Endothelial cell of hepatic sinusoid (primary cell): ENCODE data around the gene SLC8A1.

Experiments
- in situ Hi-C: cut with HindIII; loops from 2 replicates; pipeline ENCODE4 v1.10.0; 2017; ENCODE audit warnings: low sequenced_read_pairs

The SLC8A1 gene

GRCh38 chr2:40127890-40128557 is 323.9 kb downstream of the SLC8A1 start:
- in situ Hi-C loops: no loop called here

DNA sequence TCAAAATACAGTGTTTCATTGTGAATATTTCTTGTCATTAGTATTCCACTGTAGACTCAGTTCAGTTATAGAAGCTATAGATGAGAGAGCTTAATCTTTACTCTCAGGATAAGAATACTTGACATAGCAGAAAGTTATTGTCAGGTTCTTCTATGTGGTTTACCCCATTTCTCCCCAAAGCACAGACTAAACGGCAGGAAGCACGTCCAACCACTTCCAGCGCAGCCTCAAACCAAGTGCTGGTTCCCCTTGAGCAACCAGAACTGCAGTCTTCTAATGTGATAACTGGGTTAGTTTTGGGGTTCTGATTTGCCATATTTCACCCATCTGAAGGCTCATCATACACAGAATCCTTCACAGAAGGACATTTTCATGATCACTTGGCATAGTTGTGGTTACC is 324.7 kb downstream of the SLC8A1 start:
- in situ Hi-C loops: no loop called here

DNA sequence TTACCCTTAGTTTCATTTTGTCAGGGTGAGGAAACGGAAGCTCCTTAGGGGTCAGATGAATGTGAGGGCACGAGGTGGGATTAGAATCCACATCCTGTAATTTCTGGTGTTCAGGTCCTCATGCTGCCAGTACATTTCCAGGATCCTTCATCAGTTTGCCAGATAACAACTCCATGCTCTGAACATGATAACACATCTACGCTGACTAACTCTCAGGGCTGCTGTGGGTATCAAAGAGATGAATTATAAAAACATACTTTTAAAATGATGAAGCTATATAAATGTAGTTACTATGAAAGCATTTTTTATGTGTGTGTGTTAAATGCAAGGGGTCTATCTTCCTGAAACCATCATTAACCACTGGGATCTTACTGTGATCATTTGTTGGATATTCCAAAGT is 325.9 kb downstream of the SLC8A1 start:
- in situ Hi-C loops: no loop called here

GRCh38 chr2:40123746-40124145 is 328.1 kb downstream of the SLC8A1 start:
- in situ Hi-C loops: no loop called here

DNA sequence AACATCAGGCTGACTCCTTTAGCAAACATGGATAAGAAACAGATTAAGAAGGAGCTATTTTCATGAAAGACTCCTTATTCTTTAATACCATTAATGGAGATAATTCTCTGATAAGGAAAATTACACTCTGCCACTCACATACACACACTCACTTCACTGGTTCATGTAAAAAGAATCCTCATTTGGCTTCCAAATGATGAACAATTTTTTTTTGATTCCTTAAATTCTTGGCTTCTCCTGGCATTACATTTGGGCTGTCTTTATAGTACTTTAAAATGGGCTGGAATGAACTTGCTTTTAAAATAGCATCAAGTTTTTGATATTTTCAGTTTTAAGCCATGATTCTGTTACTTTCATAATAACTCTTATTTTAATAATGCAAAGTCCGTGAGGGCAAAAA is 328.6 kb downstream of the SLC8A1 start:
- in situ Hi-C loops: no loop called here

DNA sequence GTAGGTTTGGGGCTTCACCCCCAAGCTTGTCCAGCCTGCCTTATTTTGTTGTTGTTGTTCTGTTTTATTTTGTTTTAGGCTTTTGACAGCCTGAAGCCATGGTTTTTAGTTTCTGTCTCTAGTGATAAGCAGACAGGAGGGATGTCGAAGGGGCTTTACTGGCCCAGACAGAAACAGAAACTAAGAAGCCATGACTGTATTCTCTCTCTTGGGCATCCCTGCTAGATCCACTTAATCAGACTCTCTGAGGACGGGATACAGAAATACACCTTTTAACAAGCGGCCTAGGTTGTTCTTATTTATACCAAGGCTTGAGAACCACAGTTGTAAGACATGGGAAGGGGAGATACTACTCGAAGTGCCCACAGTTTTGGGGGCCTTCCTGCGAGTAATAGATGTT is 330.9 kb downstream of the SLC8A1 start:
- in situ Hi-C loops: no loop called here

- in situ Hi-C loops: no loop called here
These were observed 331.9 kb downstream of the SLC8A1 start for GRCh38 chr2:40120026-40120425.

DNA sequence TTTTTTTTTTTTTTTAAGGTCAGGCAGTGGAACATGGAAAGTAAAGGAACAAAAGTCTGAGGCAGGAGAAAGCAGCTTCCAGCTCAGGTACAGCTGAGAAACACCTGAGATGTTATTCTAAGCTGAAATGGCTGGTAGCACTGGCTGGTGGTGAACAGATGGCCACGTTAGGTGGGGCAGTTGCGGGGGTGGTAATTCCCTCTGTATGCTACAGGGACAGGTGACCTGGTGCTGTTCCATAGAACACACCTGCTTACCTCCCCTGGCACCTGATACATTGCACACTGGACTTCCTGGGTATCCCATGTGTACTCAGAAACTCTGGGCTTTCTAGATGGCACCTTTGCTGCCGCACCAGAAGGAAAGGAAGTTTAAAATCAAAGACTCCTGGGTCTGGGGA is 333.3 kb downstream of the SLC8A1 start:
- in situ Hi-C loops: no loop called here

DNA sequence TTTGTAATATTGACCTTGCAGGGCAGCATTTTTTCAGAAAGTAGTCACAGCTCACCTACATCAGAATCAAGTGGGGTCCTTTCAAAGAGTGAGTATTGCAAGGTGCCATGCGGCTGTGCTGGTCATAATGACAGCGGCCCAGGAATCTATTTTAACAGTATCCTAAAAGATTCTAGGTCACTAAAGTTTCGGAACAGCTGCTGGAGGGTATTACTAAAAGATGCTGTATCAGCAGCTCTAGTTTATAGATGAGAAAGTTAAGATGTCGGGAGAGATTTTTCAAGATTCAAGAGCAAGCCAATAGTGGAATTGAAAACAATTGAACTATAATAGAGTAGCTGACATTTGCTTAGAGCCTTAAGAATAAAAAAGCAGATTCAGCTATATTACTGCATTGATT is 336.0 kb downstream of the SLC8A1 start:
- in situ Hi-C loops: no loop called here

DNA sequence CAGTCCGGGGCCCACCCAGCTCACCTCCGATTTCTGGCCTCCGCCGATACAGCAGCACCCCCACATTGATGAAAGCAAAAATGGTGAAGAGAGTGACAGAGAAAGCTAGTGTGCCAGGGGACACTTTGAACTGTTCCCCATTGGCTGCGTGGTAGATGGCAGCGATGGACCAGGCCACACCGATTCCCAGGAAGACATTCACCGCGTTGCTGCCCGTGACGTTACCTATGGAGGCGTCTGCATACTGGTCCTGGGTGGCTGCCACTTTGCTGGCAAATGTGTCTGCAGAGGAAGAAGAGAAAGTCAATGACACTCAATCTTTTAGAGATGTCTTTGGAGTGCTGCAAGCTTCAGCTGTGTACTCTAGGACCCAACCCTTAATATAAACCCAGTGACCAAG is 336.5 kb downstream of the SLC8A1 start:
- in situ Hi-C loops: no loop called here

DNA sequence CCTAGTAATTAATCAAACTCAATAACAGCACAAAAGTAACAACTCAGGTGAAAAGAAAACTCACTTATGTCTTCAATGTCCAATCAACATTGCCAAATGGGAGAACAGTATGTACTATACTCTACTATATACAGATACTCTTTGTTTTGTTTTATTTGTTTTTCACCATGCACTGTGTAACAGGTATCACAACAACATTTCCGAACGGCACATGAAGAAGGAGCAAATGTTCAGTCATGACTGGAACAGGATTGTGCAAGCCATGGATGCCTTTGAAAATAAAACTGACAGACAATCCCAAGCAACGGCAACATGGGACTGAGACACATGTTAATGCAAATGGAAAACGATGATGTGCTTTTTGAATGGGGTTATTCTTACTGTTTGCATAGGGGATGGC is 337.9 kb downstream of the SLC8A1 start:
- in situ Hi-C loops: no loop called here

- in situ Hi-C loops: no loop called here
These were observed 338.5 kb downstream of the SLC8A1 start for GRCh38 chr2:40113272-40113968.

- in situ Hi-C loops: no loop called here
These were observed 342.5 kb downstream of the SLC8A1 start for GRCh38 chr2:40109381-40109780.

- in situ Hi-C loops: no loop called here
These were observed 343.0 kb downstream of the SLC8A1 start for GRCh38 chr2:40108851-40109250.

DNA sequence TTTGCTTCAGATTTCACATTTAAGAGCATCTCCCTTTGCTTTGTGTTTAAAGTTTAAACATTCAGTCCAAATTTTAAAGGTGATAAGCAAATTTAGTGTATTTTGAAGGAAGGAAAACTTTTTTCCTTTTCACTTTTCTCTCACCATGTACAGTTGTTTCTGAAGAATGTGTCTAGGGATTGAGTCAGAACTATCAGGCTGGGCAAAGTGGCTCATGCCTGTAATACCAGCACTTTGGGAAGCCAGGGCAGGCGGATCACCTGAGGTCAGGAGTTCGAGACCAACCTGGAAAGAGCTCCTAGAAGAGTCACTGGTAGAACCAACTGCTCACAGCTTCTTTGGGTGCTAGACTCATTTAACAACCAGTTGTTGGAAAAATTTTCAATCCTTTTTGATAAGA is 345.8 kb downstream of the SLC8A1 start:
- in situ Hi-C loops: no loop called here

DNA sequence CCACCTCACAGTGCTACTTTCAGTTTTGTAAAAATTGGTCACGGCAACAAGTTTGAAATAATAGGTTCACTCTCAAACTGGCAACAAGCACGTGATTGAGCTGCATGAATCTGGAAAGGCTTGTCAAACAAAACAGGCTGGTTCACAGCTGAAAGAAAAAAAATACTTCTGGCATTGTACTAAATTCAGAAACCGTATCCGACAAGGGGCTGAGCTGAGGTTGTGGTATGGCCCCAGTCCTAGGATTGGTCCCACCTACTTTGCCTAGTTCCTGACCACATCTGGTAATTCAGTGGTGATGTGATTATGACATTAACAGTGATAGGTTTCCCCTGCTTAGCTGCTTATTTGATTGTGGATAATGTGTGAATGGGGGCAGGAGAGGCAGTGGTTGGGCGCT is 346.3 kb downstream of the SLC8A1 start:
- in situ Hi-C loops: no loop called here

DNA sequence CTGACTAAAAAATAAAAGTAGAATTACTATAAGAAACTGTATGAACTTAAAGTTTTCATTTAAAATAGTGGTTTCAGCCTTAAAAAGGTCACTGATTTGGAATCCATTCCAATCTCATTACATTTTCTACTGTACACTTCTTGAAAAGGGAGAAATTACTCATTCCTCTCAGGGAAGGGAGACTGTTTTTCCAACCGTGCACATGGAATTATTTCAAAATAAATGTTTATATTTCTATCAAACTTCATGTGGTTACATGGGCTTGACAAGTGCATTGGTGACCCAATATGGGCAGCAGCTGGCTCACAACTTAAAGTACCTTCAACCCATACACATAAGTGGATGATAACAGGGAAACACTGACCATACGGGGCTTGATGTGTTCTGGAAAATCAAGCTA is 348.3 kb downstream of the SLC8A1 start:
- in situ Hi-C loops: no loop called here

GRCh38 chr2:40103163-40103562 is 348.7 kb downstream of the SLC8A1 start:
- in situ Hi-C loops: no loop called here

- in situ Hi-C loops: no loop called here
These were observed 349.4 kb downstream of the SLC8A1 start for GRCh38 chr2:40102447-40102846.

GRCh38 chr2:40101131-40101575 is 350.7 kb downstream of the SLC8A1 start:
- in situ Hi-C loops: no loop called here

DNA sequence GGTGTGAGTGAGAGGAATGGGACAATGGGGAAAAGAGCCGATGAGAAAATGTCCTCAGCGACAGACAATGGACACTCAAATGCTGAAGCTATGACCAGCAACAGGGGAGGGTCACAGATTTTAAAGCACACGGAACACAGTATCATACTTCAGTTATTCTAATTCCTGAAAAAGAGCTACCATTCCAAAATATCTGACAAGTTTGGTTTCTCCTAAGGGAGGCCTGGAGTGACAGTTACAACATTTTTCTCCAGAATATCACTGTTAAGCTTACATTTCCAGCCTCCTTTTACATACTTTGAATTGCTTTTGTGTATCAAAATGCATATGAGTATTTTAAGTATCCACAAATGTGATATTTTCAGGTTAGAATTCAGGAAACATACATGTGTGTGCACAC is 351.2 kb downstream of the SLC8A1 start:
- in situ Hi-C loops: no loop called here

- in situ Hi-C loops: no loop called here
These were observed 353.0 kb downstream of the SLC8A1 start for GRCh38 chr2:40098786-40099470.
